WTC11 (cell line): Measurements from ENCODE around the gene TMEM156.

Source experiments
- CREB1 ChIP-seq: sonication (generic); formaldehyde crosslinking; IDR thresholded peaks from 2 replicates; pipeline ENCODE4 v1.8.0; 2023; ENCODE audit warnings: mild to moderate bottlenecking, missing genetic modification reagents
- ESRRA ChIP-seq: sonication (generic); formaldehyde crosslinking; IDR thresholded peaks from 2 replicates; pipeline ENCODE4 v1.8.1; 2022; ENCODE audit warnings: mild to moderate bottlenecking, missing genetic modification reagents, borderline replicate concordance
- NR2C2 ChIP-seq: sonication (generic); formaldehyde crosslinking; IDR thresholded peaks from 2 replicates; pipeline ENCODE4 v1.8.0; 2022; ENCODE audit warnings: mild to moderate bottlenecking, missing genetic modification reagents
- TF ChIP-seq, protein P1 (sequence below): fragments of 200-600 bp; IDR thresholded peaks from 2 replicates; pipeline ENCODE4 v1.8.0; 2022; ENCODE audit warnings: antibody characterized with exemption
- TF ChIP-seq, protein P2 (sequence below): sonication (generic); formaldehyde crosslinking; IDR thresholded peaks from 2 replicates; pipeline ENCODE4 v1.8.0; 2023; ENCODE audit warnings: missing genetic modification reagents, mild to moderate bottlenecking, borderline replicate concordance
- TF ChIP-seq, protein P3 (sequence below): sonication (generic); formaldehyde crosslinking; IDR thresholded peaks from 2 replicates; pipeline ENCODE4 v1.8.1; 2023; ENCODE audit warnings: mild to moderate bottlenecking, missing genetic modification reagents
- TF ChIP-seq, protein P4 (sequence below): sonication (generic); formaldehyde crosslinking; IDR thresholded peaks from 2 replicates; pipeline ENCODE4 v1.8.1; 2023; ENCODE audit warnings: mild to moderate bottlenecking, missing genetic modification reagents, borderline replicate concordance

DNA sequence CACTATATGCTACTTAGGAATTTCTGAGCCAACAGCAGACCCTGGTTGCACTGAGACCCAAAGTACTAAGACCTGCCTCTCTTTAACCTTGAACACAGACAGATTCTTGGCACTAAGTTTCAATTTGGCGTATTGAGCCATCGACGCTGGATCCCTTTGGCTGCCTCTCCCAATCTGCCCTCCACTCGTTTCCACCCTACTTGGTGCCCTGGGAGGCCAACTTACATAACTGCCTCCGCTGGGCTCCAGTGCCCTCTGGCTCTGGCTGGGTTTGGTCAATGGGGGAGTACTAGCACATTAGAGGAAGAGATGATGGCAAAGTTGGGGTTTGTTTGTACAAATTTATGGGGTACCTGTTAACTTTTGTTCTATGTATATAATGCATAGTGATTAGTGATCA is 63.5 kb downstream of the TMEM156 start:
- TF ChIP-seq, protein P1, sequence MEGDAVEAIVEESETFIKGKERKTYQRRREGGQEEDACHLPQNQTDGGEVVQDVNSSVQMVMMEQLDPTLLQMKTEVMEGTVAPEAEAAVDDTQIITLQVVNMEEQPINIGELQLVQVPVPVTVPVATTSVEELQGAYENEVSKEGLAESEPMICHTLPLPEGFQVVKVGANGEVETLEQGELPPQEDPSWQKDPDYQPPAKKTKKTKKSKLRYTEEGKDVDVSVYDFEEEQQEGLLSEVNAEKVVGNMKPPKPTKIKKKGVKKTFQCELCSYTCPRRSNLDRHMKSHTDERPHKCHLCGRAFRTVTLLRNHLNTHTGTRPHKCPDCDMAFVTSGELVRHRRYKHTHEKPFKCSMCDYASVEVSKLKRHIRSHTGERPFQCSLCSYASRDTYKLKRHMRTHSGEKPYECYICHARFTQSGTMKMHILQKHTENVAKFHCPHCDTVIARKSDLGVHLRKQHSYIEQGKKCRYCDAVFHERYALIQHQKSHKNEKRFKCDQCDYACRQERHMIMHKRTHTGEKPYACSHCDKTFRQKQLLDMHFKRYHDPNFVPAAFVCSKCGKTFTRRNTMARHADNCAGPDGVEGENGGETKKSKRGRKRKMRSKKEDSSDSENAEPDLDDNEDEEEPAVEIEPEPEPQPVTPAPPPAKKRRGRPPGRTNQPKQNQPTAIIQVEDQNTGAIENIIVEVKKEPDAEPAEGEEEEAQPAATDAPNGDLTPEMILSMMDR = no peak
- TF ChIP-seq, protein P2, sequence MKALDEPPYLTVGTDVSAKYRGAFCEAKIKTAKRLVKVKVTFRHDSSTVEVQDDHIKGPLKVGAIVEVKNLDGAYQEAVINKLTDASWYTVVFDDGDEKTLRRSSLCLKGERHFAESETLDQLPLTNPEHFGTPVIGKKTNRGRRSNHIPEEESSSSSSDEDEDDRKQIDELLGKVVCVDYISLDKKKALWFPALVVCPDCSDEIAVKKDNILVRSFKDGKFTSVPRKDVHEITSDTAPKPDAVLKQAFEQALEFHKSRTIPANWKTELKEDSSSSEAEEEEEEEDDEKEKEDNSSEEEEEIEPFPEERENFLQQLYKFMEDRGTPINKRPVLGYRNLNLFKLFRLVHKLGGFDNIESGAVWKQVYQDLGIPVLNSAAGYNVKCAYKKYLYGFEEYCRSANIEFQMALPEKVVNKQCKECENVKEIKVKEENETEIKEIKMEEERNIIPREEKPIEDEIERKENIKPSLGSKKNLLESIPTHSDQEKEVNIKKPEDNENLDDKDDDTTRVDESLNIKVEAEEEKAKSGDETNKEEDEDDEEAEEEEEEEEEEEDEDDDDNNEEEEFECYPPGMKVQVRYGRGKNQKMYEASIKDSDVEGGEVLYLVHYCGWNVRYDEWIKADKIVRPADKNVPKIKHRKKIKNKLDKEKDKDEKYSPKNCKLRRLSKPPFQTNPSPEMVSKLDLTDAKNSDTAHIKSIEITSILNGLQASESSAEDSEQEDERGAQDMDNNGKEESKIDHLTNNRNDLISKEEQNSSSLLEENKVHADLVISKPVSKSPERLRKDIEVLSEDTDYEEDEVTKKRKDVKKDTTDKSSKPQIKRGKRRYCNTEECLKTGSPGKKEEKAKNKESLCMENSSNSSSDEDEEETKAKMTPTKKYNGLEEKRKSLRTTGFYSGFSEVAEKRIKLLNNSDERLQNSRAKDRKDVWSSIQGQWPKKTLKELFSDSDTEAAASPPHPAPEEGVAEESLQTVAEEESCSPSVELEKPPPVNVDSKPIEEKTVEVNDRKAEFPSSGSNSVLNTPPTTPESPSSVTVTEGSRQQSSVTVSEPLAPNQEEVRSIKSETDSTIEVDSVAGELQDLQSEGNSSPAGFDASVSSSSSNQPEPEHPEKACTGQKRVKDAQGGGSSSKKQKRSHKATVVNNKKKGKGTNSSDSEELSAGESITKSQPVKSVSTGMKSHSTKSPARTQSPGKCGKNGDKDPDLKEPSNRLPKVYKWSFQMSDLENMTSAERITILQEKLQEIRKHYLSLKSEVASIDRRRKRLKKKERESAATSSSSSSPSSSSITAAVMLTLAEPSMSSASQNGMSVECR (CRISPR knock-in tag) = no peak
- TF ChIP-seq, protein P3, sequence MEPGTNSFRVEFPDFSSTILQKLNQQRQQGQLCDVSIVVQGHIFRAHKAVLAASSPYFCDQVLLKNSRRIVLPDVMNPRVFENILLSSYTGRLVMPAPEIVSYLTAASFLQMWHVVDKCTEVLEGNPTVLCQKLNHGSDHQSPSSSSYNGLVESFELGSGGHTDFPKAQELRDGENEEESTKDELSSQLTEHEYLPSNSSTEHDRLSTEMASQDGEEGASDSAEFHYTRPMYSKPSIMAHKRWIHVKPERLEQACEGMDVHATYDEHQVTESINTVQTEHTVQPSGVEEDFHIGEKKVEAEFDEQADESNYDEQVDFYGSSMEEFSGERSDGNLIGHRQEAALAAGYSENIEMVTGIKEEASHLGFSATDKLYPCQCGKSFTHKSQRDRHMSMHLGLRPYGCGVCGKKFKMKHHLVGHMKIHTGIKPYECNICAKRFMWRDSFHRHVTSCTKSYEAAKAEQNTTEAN = no peak
- TF ChIP-seq ESRRA (CRISPR knock-in tag) = no peak
- no peak for TF ChIP-seq CREB1
- TF ChIP-seq, protein P4, sequence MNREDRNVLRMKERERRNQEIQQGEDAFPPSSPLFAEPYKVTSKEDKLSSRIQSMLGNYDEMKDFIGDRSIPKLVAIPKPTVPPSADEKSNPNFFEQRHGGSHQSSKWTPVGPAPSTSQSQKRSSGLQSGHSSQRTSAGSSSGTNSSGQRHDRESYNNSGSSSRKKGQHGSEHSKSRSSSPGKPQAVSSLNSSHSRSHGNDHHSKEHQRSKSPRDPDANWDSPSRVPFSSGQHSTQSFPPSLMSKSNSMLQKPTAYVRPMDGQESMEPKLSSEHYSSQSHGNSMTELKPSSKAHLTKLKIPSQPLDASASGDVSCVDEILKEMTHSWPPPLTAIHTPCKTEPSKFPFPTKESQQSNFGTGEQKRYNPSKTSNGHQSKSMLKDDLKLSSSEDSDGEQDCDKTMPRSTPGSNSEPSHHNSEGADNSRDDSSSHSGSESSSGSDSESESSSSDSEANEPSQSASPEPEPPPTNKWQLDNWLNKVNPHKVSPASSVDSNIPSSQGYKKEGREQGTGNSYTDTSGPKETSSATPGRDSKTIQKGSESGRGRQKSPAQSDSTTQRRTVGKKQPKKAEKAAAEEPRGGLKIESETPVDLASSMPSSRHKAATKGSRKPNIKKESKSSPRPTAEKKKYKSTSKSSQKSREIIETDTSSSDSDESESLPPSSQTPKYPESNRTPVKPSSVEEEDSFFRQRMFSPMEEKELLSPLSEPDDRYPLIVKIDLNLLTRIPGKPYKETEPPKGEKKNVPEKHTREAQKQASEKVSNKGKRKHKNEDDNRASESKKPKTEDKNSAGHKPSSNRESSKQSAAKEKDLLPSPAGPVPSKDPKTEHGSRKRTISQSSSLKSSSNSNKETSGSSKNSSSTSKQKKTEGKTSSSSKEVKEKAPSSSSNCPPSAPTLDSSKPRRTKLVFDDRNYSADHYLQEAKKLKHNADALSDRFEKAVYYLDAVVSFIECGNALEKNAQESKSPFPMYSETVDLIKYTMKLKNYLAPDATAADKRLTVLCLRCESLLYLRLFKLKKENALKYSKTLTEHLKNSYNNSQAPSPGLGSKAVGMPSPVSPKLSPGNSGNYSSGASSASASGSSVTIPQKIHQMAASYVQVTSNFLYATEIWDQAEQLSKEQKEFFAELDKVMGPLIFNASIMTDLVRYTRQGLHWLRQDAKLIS (CRISPR knock-in tag) = no peak
- no peak for TF ChIP-seq NR2C2
